A549 (cell line): Measurements from ENCODE around the gene BRAF. TPM values are rescaled to one million over a fixed set of nuclear protein-coding genes. Genes with fewer than 3 reads are reported as not detected.

Experiments
- ATAC-seq, 2 experiments: fragments of 200-7000 bp in 1 of 2; fragments of >200 bp in 1 of 2; cut with Nextera tagmentation in 1 of 2; cut with Tn5 transposase in 1 of 2; 3 replicates each; pipeline versions ENCODE4 v1.8.0 to v1.9.1; 2018 to 2020; ENCODE audit warnings: mild to moderate bottlenecking in 1 of 2, moderate library complexity in 1 of 2
- CTCF ChIA-PET: fragments of 300-600 bp; sonication (Branson Sonifier 250); formaldehyde crosslinking; extraction: SDS; loops from one replicate; lab custom pipeline; 2021; ENCODE audit warnings: antibody characterized with exemption, inconsistent platforms; lab: Yijun Ruan, JAX
- POLR2A ChIA-PET: fragments of 350-600 bp; formaldehyde crosslinking; extraction: SDS; loops from one replicate; lab custom pipeline; 2021; ENCODE audit warnings: antibody characterized with exemption, inconsistent platforms; lab: Yijun Ruan, JAX
- DNase-seq, 2 experiments: peaks; one replicate each; pipeline versions ENCODE4 v3.0.0 to v3.0.0-alpha.2; 2011 to 2016; ENCODE audit warnings: low read depth in 1 of 2, low spot score in 1 of 2
- FAIRE-seq: peaks from 2 replicates; lab custom pipeline; 2011; peaks lifted over from hg19 to GRCh38; lab: Jason Lieb, UNC
- H3K27ac ChIP-seq, 2 experiments: fragments of >200 bp; sonication (Bioruptor Twin); formaldehyde crosslinking; 3 replicates each; pipeline ENCODE4 v1.5.1; 2016 to 2017
- H3K4me1 ChIP-seq: fragments of >200 bp; sonication (Bioruptor Twin); formaldehyde crosslinking; 3 replicates; pipeline ENCODE4 v1.6.1; 2016
- H3K4me2 ChIP-seq: fragments of >200 bp; sonication (Bioruptor Twin); formaldehyde crosslinking; 3 replicates; pipeline ENCODE4 v1.6.1; 2016
- H3K4me3 ChIP-seq: fragments of >200 bp; sonication (Bioruptor Twin); formaldehyde crosslinking; 3 replicates; pipeline ENCODE4 v1.5.1; 2016
- H3K9me3 ChIP-seq: fragments of >200 bp; sonication (Bioruptor Twin); formaldehyde crosslinking; 3 replicates; pipeline ENCODE4 v1.6.1; 2016
- CBX8 ChIP-seq: fragments of 200-600 bp; sonication (generic); IDR thresholded peaks from 2 replicates; pipeline ENCODE4 v1.6.1; 2016
- CHD4 ChIP-seq: fragments of 200-600 bp; sonication (generic); IDR thresholded peaks from 2 replicates; pipeline ENCODE4 v1.6.1; 2016; ENCODE audit warnings: antibody characterized with exemption, mild to moderate bottlenecking, borderline replicate concordance
- EHF ChIP-seq: fragments of 250-450 bp; sonication (Bioruptor Pico); IDR thresholded peaks from 2 replicates; pipeline ENCODE4 v1.5.0; 2020; ENCODE audit warnings: mild to moderate bottlenecking
- ESRRA ChIP-seq: fragments of 150-350 bp; IDR thresholded peaks from 2 replicates; pipeline ENCODE4 v1.6.1; 2014; ENCODE audit warnings: mild to moderate bottlenecking, low read length, borderline replicate concordance
- HDAC2 ChIP-seq: fragments of 200-600 bp; sonication (generic); IDR thresholded peaks from 2 replicates; pipeline ENCODE4 v1.6.1; 2016
- HEYL ChIP-seq: fragments of 250-450 bp; sonication (Bioruptor Pico); IDR thresholded peaks from 2 replicates; pipeline ENCODE4 v1.8.0; 2021; ENCODE audit warnings: mild to moderate bottlenecking, moderate library complexity
- HOXA7 ChIP-seq: fragments of 250-450 bp; sonication (Bioruptor Pico); IDR thresholded peaks from 2 replicates; pipeline ENCODE4 v1.5.0; 2020; ENCODE audit warnings: mild to moderate bottlenecking, moderate library complexity
- NPAS2 ChIP-seq: fragments of 250-450 bp; sonication (Bioruptor Pico); IDR thresholded peaks from 2 replicates; pipeline ENCODE4 v1.8.0; 2022; ENCODE audit warnings: mild to moderate bottlenecking, moderate library complexity, borderline replicate concordance
- PHF8 ChIP-seq: fragments of 200-600 bp; sonication (generic); IDR thresholded peaks from 2 replicates; pipeline ENCODE4 v1.6.1; 2016; ENCODE audit warnings: low read depth, mild to moderate bottlenecking, antibody characterized with exemption, moderate library complexity, borderline replicate concordance
- POLR2AphosphoS2 ChIP-seq: conservative IDR thresholded peaks from 2 replicates; pipeline ENCODE4 v1.6.1; 2012; ENCODE audit warnings: low read length, improper control_type of control experiment, inconsistent platforms
- RFX5 ChIP-seq: fragments of 450-650 bp; IDR thresholded peaks from 2 replicates; pipeline ENCODE4 v1.7.1; 2014; ENCODE audit warnings: antibody characterized with exemption, mild to moderate bottlenecking, moderate library complexity
- TFCP2L1 ChIP-seq: fragments of 250-450 bp; sonication (Bioruptor Pico); IDR thresholded peaks from 2 replicates; pipeline ENCODE4 v1.5.0; 2021; ENCODE audit warnings: mild to moderate bottlenecking
- TP53 ChIP-seq: fragments of 250-450 bp; sonication (Bioruptor Pico); IDR thresholded peaks from 2 replicates; pipeline ENCODE4 v1.5.0; 2021; ENCODE audit warnings: mild to moderate bottlenecking, moderate library complexity
- ZC3H11A ChIP-seq: fragments of 450-650 bp; IDR thresholded peaks from 2 replicates; pipeline ENCODE4 v1.6.1; 2014; ENCODE audit warnings: antibody characterized with exemption, mild to moderate bottlenecking
- ZFP36 ChIP-seq: fragments of 450-650 bp; IDR thresholded peaks from 2 replicates; pipeline ENCODE4 v1.6.1; 2014; ENCODE audit warnings: borderline replicate concordance; ENCODE audit not compliant: partially characterized antibody
- ZSCAN20 ChIP-seq: fragments of 250-450 bp; sonication (Bioruptor Pico); IDR thresholded peaks from 2 replicates; pipeline ENCODE4 v1.8.0; 2022; ENCODE audit warnings: mild to moderate bottlenecking, moderate library complexity
- WGBS: methylation state at CpG from one replicate; pipeline ENCODE4 v1.1.6; 2017; ENCODE audit errors: missing lambda C conversion rate; 5-methylcytosine and 5-hydroxymethylcytosine counted together
- polyA plus RNA-seq, 4 experiments: library from polyadenylated mRNA; depleted of rRNA in 3 of 4; stranded (reverse); fragments of >200 nt; fragmentation: RNase III in 1 of 4; extraction: RNeasy Plus Mini Kit Qiagen cat#74134 plus additional on column Dnase treatment in 1 of 4; gene quantifications; 2 replicates in 3 of 4; 3 replicates in 1 of 4; pipeline ENCODE4 v1.2.3, GENCODE V29; 2011 to 2017
- TF ChIP-seq, protein P1 (sequence below): IDR thresholded peaks from 2 replicates; pipeline ENCODE4 v1.6.1; 2012; ENCODE audit warnings: low read depth, borderline replicate concordance
- TF ChIP-seq, protein P2 (sequence below): IDR thresholded peaks from 2 replicates; pipeline ENCODE4 v1.6.1; 2012
- TF ChIP-seq, protein P3 (sequence below): fragments of 250-450 bp; sonication (Bioruptor Pico); IDR thresholded peaks from 2 replicates; pipeline ENCODE4 v1.5.0; 2021; ENCODE audit warnings: mild to moderate bottlenecking, moderate library complexity, borderline replicate concordance
- TF ChIP-seq, protein P4 (sequence below): fragments of >200 bp; sonication (Bioruptor Twin); formaldehyde crosslinking; IDR thresholded peaks from 3 replicates; pipeline ENCODE4 v1.6.1; 2016

BRAF gene
- polyA plus RNA-seq, 2 of the 4 experiments (the other 2 are of a cell fraction) = 6.1 to 19.7 TPM

DNA sequence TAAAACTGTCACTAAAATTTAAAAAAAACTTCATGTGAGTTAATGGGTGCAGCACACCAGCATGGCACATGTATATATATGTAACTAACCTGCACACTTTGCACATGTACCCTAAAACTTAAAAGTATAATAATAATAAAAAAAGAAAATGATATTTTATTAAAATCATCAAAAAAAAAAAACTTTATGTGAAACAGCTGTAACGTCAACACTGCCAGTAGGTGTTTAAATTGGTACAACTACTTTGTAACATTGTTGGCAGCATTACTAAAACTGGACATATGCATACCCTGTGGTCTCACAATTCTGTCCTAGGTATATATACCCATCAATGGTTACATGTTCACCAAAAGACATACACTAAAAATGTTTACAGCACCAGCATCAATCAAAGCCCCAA, 146.2 kb downstream of the BRAF start:
- Histone ChIP-seq H3K9me3 (no peaks in the 10 kb centered on the region), H3K27ac (no peak overlapping the region), H3K4me2 (no peak overlapping the region), H3K4me3 (no peak overlapping the region), H3K4me1 (no peaks in the 10 kb centered on the region)
- WGBS = 93% methylated on average over 1 of the region's 1 CpG
- ChIA-PET CTCF (interaction anchor here (1.3 kb wide), 1 partner anchor 32 kb away, joined by 4 read pairs; no protein-coding TSS in a partner anchor), POLR2A (no interaction called here)
- TF ChIP-seq, protein P1, sequence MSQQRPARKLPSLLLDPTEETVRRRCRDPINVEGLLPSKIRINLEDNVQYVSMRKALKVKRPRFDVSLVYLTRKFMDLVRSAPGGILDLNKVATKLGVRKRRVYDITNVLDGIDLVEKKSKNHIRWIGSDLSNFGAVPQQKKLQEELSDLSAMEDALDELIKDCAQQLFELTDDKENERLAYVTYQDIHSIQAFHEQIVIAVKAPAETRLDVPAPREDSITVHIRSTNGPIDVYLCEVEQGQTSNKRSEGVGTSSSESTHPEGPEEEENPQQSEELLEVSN = no peak
- no peak for TF ChIP-seq ESRRA
- TF ChIP-seq, protein P2, sequence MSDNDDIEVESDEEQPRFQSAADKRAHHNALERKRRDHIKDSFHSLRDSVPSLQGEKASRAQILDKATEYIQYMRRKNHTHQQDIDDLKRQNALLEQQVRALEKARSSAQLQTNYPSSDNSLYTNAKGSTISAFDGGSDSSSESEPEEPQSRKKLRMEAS = no peak
- TF ChIP-seq, protein P3, sequence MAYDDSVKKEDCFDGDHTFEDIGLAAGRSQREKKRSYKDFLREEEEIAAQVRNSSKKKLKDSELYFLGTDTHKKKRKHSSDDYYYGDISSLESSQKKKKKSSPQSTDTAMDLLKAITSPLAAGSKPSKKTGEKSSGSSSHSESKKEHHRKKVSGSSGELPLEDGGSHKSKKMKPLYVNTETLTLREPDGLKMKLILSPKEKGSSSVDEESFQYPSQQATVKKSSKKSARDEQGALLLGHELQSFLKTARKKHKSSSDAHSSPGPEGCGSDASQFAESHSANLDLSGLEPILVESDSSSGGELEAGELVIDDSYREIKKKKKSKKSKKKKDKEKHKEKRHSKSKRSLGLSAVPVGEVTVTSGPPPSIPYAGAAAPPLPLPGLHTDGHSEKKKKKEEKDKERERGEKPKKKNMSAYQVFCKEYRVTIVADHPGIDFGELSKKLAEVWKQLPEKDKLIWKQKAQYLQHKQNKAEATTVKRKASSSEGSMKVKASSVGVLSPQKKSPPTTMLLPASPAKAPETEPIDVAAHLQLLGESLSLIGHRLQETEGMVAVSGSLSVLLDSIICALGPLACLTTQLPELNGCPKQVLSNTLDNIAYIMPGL (CRISPR knock-in tag) = no peak
- TF ChIP-seq TFCP2L1 (CRISPR knock-in tag) = no peak
- no peak for TF ChIP-seq RFX5
- no peak for TF ChIP-seq NPAS2 (CRISPR knock-in tag)
- no peak for TF ChIP-seq ZC3H11A
- TF ChIP-seq EHF (CRISPR knock-in tag) = no peak
- no peak for TF ChIP-seq CBX8
- TF ChIP-seq HDAC2 = no peak
- no peak for TF ChIP-seq HOXA7 (CRISPR knock-in tag)
- no peak for TF ChIP-seq PHF8
- no peak for TF ChIP-seq CHD4
- ATAC-seq = no peak
- FAIRE-seq = no peak
- DNase-seq = no peak

DNA sequence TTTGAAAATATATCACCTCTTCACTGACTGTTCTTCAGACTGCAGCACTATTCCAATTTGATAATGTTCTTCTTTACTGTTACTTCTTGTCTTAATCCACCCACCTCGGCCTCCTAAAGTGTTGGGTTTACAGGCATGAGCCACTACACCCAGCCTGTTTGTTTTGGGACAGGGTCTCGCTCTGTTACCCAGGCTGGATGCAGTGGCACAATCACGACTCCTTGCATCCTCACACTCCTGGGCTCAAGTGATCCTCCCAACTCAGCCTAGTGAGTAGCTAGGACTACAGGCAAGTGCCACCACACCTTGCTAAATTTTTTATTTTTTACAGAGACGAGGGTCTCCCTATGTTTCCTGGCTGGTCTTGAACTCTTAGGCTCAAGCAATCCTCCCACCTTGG, 150.4 kb downstream of the BRAF start:
- ATAC-seq (no peak), FAIRE-seq (no peak), DNase-seq (no peak)
- 90% methylated on average over 4 of the region's 4 CpGs for WGBS
- H3K4me3 ChIP-seq = no peak overlapping the region
- H3K4me2 ChIP-seq = no peak overlapping the region
- no peak overlapping the region for H3K27ac ChIP-seq
- no peaks in the 10 kb centered on the region for H3K9me3 ChIP-seq
- H3K4me1 ChIP-seq = no peaks in the 10 kb centered on the region
- ChIA-PET POLR2A (no interaction called here), CTCF (no interaction called here)
- TF ChIP-seq ZSCAN20 (CRISPR knock-in tag) (no peak), POLR2AphosphoS2 (no peak), ZC3H11A (no peak), TP53 (CRISPR knock-in tag) (no peak), CBX8 (no peak)

DNA sequence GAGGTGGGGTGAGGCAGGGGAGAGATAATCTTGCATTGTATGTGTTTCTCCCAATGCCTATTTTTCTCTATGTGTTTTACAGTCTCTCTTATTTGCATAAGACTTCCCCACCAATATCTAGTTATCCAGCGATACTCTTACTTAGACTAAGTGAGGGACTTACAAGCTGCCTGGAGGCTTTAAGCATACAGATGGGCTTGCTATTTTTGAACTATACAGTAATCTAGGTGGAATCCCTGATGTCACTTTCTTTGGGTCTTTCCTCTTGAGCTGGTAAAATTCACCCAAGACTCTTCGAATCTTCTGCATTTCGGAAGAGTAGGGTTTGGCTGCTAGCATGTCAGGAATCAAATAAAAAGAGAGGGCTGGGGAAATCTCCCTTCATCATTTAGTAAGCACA, 151.6 kb downstream of the BRAF start:
- Histone ChIP-seq H3K27ac (no peak overlapping the region), H3K4me2 (no peak overlapping the region), H3K4me3 (no peak overlapping the region), H3K9me3 (no peaks in the 10 kb centered on the region)
- DNase-seq (no peak), FAIRE-seq (no peak), ATAC-seq (no peak)
- POLR2A ChIA-PET = no interaction called here
- WGBS = 89% methylated on average over 3 of the region's 3 CpGs
- TF ChIP-seq ZC3H11A (no peak), HEYL (CRISPR knock-in tag) (no peak)
- TF ChIP-seq, all 56 proteins: peak for 0
- CTCF ChIA-PET = no interaction called here
- no peaks in the 10 kb centered on the region for H3K4me1 ChIP-seq

DNA sequence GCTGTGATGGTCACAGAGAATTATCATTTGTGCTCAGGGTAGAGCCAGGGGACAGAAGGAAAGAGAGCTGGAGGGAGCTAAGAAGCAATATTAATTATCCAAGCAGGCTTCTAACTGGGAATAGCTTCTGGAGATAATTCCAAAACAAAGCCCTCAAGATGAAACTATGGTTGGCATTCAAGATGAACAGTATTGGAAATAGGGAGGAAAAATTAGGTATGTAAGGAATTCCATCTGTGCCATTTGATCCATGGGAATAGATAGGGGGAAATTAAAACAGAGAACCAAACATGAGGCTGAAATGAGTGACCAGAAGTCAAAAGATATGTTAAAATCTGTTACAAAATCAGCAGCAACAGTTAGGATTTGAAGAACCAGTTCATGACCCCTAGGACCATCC, 152.9 kb downstream of the BRAF start:
- TF ChIP-seq, protein P4, sequence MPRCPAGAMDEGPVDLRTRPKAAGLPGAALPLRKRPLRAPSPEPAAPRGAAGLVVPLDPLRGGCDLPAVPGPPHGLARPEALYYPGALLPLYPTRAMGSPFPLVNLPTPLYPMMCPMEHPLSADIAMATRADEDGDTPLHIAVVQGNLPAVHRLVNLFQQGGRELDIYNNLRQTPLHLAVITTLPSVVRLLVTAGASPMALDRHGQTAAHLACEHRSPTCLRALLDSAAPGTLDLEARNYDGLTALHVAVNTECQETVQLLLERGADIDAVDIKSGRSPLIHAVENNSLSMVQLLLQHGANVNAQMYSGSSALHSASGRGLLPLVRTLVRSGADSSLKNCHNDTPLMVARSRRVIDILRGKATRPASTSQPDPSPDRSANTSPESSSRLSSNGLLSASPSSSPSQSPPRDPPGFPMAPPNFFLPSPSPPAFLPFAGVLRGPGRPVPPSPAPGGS = no peak
- TF ChIP-seq, protein P2 = no peak
- TF ChIP-seq ZFP36 = no peak
- no peak overlapping the region for H3K4me3 ChIP-seq
- ATAC-seq (no peak), DNase-seq (no peak), FAIRE-seq (no peak)
- no peak overlapping the region for H3K27ac ChIP-seq
- ChIA-PET POLR2A (no interaction called here), CTCF (no interaction called here)
- no peaks in the 10 kb centered on the region for H3K4me1 ChIP-seq
- H3K4me2 ChIP-seq = no peak overlapping the region
- H3K9me3 ChIP-seq = no peaks in the 10 kb centered on the region
